HG02571 (cell line): ENCODE measurements around the gene PMPCA.

ENCODE experiments used
- ATAC-seq: cut with Tn5 transposase; IDR thresholded peaks from one replicate; pipeline ENCODE4 v1.9.1; 2021; ENCODE audit warnings: mild to moderate bottlenecking, moderate library complexity; ENCODE audit not compliant: unreplicated experiment

Gene PMPCA

DNA sequence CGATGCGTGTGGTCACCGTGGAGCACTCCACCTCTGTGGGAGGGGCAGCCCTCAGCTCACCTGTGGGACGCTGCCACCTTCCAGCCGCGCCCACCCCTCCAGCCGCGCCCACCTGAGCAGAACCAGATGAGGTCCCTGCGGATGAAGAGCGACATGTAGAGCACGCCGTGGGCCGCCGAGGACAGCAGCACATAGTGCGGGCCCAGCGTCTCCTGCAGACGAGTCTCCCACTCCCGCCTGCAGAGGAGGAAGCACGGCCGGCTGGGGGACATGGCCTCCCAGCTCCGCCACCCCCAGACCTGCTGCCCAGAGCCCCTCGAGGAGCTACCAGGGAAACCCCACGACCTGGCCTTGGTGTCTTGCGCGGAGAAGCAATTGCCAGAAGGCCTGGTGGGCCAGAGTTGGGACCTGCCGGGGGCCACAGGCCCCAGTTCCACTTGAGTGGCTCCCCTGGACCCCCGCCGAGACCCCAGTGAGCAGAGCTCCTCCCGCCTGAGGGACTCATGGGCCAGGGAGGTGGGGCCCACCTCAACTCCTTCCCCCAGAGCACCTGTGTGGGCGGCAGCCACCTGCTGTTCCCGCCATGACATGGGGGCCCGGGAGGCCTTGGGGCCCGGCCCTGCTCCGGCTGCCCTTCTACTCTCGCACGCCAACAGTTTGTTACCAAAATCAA lies 22.7 kb downstream of the PMPCA start:
- ATAC-seq, result no peak

- no peak for ATAC-seq
Measured at GRCh38 chr9:136433849-136434579, 23.6 kb downstream of the PMPCA start.

DNA sequence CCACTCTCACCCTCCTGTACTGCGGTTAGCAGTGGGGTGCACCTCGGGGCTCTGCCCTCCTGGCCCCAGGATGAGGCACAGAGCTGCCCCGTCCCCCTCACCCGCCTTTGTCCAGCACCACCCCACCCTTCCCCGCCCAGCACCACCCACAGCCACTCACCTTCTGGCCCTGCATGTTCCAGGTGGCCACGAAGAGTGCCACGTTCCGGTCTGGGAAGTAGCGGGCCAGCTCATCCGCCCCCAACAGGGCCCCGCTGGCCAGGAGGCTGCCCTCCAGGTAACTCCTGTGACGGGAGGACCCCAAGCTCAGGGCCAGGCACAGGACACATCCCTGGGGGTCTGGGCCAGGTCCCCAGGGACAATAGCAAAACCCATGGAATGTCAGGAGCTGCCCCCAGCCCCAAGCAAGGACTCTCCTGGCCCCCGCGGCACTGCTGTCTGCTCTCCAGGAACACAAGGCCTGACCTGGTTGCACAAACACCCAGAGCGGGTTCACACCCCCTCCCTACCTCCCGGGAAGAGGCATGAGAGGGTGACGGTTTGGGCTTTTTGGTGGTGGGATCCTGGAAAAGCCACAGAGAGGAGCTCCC lies 24.2 kb downstream of the PMPCA start:
- no peak for ATAC-seq

GRCh38 chr9:136436055-136436634 lies 25.7 kb downstream of the PMPCA start:
- ATAC-seq, result no peak

DNA sequence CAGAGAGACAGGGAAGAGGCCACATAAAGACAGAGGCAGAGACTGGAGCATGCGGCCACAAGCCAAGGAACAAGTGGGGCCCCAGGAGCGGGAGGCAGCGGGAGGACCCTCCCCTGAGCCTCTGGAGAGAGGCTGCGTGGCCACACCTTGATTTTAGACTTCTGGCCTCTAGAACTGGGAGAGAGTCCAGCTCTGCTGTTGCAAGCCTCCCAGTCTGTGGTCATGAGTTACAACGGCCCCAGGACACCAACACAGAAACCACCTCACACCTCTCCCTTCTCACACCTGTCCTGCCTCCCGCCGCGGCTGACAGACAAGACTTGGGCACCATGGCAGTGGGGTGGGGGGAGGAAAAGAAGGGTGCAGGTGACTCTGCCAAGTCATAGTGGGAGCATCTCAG lies 27.0 kb downstream of the PMPCA start:
- no peak for ATAC-seq

GRCh38 chr9:136437839-136438547 lies 27.5 kb downstream of the PMPCA start:
- ATAC-seq, result no peak

DNA sequence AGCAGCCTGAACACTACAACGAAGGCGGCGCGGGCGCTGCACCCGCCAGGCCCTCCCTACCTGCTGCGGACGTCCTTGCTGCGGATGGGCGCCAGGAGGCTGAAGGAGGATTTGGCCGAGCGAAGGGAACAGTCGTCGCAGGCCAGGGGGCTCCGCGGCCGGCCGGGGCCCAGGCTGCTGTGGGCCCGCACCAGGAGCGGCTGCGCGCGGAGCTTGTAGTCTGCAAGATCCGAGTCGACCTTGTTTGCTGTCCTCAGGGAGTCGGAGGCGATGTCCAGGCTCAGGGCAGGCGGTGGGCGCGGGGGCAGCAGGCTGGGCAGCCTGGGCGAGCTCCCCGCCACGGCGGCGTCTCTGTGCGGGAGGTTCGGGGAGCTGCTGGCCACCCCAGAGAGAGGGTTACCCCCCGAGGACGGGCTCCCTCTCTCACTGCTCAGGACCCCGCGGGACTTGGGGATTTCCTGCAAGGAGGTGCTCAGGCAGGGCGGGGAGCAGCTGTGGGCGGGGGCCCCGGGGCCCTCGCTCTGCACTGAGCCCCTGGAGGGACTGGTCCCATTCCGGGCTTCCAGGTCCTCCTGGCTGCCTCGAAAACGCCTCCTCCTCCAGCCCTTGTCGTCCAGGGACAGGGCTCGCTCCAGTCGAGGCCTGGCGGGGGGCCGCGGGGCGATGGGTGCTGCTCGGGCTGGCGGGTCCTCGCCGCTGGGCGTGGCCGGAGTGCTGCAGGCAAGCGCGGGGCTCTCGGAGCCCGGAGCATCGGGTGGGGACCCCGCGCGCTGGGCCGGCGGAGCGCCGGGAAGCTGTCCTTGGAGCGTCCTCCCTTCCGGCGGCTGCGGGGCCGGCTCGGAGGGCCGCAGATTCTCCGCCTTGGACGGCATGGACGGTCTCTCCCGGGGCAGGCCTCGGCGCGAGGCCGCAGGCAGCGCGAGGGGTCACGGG lies 28.4 kb downstream of the PMPCA start:
- ATAC-seq, result peak; percentile 35

DNA sequence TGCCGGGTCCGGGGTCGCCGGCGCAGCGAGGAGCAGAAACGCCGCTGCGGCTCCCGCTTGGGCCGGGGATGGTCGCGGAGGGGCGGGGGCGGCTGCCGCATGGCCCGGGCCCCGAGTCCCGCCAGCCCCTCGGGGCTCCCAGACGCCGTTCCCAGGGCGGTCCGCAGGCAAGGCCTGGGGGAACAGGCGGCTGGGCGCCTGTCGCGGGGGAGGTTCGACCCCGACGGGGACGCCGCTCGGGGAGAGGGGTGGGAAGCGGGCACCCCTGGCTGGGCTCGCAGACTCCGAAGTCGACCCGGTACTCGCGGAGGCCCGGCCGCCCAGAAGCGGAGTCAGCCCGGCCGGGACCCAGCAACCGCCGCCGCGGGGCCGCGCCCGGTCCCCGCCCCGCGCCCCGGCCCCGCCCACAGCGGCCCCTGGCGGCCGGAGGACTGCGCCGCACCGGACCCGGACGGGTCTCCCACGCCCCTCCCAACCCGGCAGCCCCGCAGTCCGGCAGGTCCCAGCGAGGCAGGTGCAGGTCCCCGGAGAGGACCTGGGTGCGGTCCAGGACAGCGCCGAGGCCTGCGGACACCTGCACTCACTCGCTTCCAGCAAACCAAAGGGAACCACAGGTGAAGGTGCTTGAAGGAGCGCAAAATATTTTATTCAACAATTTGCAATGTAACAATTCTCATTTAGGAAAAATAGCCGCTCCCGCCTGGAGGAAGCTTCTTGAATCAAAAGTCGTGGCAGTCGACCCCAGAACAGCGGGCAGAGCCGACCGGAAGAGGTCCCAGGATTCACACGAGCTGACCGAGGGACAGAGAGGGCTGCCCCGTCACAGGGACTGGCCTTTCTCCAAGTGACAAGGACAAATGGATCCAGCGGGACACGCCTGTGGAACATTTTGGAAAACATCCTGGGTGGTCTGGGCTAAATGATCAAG lies 29.3 kb downstream of the PMPCA start, which contains the start of gene INPP5E:
TSS of gene INPP5E (minus strand) at position 365 of the 928 bp plus-strand sequence. CDS start 426 bp downstream, outside the sequence.
- peak; percentile 55 for ATAC-seq

GRCh38 chr9:136441191-136441680 lies 30.8 kb downstream of the PMPCA start:
- no peak for ATAC-seq

- ATAC-seq, result no peak
Measured at GRCh38 chr9:136441681-136442245, 31.3 kb downstream of the PMPCA start.

DNA sequence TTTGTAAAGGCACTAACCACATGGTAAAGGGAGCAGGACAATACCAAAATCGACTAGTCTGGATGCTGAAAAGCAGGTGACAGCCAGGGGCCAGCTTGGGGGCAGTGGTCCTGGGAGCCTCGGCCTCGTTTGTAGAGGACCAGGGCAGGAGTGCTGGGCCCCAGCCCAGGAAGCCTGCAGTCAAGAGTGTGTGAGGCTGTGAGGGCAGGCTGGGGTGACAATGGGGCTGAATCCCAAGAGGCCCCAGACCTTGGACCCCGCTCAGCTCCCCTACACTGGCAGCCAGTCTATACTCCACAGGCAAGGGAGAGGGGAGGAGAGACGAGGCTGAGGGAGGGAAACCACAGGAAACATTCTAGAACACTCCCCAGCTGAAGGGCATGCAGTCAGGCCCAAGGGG lies 31.8 kb downstream of the PMPCA start:
- ATAC-seq, result no peak

DNA sequence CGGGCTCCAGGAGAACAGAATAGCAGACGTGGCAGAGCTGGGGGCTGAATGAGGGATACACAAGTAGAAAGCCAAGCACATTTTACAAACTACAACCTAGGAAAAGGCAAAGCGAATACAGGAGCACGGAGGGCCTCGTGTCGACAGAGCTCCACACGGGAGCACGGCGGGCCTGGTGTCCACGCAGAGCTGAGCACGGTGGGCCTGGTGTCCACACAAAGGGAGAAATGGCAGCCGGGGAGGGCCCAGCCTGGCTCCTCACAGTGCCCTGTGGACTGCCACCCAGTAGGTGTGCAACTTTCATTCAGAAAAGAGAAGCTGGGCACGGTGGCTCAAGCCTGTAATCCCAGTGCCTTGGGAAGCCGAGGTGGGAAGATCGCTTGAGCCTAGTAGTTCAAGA lies 32.6 kb downstream of the PMPCA start:
- ATAC-seq, result no peak

DNA sequence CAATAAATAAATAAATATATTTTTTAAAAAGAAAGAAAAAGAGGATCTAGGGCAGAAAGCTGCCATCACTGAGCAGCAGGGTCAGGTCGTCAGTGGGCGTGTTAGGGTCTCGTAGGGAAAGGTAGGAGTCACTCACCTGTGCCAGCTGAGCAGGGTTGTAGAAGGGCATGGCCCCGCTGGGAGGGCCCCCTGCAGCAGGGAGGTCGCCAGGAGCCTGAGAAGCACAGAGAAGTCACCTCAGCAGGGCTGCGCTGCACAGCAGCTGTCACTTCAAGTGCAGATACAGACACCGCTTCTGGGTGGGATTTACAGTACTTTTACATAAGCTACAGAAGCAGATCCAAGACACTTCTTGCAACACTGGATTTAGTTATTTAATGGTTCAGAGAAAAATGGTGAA lies 33.2 kb downstream of the PMPCA start:
- no peak for ATAC-seq

DNA sequence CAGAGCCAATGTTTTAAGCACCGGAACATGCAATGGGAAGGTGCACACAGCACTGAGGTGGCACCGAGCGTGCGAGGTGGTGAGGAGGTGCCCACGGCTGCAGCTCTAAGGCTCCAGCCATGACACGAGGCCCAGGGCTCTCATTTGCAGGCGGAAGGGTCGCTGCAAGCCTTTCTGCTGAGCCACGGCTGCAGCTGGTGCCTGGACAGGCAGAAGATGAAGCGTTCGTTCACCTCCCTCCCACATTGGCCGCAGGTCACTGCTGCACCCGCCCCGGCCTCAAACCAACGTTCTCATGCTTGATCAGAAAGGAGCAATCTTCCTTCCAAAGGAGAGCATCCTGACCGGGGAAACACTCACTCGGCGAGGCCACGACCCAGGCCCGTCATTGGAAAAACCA lies 33.6 kb downstream of the PMPCA start:
- no peak for ATAC-seq

GRCh38 chr9:136445799-136446198 lies 35.3 kb downstream of the PMPCA start:
- ATAC-seq, result no peak

DNA sequence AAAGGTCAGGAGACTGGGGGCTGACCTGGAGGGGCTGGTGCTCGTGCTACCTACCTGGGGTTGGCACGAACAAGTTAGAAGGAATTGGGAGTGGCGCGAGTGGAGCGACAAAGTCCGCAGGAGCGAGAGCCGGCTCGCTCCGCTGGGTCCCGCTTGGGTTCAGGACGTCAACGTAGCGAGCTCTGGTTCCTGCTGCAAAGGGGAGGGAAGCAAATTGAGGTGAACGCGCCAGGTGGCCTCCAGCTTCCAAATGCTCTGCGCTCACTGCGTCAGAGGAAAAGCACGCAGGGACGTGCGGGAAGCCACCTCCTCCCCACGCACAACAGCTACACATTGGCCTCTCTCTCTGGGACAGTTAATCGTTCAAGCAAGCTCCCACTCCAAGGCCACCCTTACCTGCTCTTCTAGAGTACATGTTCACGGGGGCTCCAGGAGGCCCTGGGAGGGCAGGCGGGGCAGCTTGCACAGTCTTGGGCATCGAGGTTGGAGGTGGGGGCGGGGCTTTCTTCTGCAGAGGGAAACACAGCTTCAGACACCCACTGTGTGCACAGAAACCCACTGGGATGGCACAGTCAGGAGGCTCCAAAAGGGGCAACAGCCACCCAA lies 36.8 kb downstream of the PMPCA start:
- ATAC-seq, result no peak

DNA sequence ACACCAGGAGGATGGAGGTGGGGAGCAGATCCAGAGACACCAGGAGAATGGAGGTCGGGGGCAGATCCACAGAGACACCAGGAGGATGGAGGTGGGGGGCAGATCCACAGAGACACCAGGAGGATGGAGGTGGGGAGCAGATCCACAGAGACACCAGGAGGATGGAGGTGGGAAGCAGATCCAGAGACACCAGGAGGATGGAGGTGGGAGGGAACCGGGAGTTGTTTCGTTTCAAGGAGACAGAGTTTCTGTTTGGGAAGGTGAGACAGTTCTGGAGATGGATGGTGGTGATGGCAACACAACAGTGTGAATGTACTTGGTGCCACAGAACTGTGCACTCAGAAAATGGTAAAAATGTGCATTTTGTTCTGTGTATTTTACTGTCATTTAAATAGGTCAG lies 38.2 kb downstream of the PMPCA start:
- no peak for ATAC-seq
